ENCODE measurements around the gene UBA7.
"Not testable (repeated sequence)": the region's sequence is repeated elsewhere in the genome, so short reads cannot be mapped to it uniquely, and the experiment has no call there.

The UBA7 gene

GRCh38 chr3:49794926-49795905, 18.5 kb downstream of the UBA7 start:
- Mint-ChIP-seq H3K36me3 (ENCODE audit: low read depth) (no peaks in the 10 kb centered on the region), H3K4me3 (no peak overlapping the region), H3K4me1 (ENCODE audit: low read depth) (peaks cover under 1% of the 10 kb centered on the region), H3K27me3 (no peaks in the 10 kb centered on the region), H3K9me3 (no peaks in the 10 kb centered on the region), H3K27ac (no peak overlapping the region)
- DNase-seq, result no peak

- no peaks in the 10 kb centered on the region for H3K27me3 Mint-ChIP-seq
- H3K27ac Mint-ChIP-seq, result no peak overlapping the region
- DNase-seq, result no peak
- H3K4me3 Mint-ChIP-seq, result no peak overlapping the region
- no peaks in the 10 kb centered on the region for H3K36me3 Mint-ChIP-seq (ENCODE audit: low read depth)
- H3K4me1 Mint-ChIP-seq (ENCODE audit: low read depth), result peaks cover 2% of the 10 kb centered on the region
- no peaks in the 10 kb centered on the region for H3K9me3 Mint-ChIP-seq
Observed at GRCh38 chr3:49794431-49794830, 19.3 kb downstream of the UBA7 start.

- H3K4me3 Mint-ChIP-seq, result no peak overlapping the region
Observed at GRCh38 chr3:49793486-49794085, 20.2 kb downstream of the UBA7 start.

GRCh38 chr3:49792371-49793150, 21.2 kb downstream of the UBA7 start:
- H3K36me3 Mint-ChIP-seq (ENCODE audit: low read depth), result no peaks in the 10 kb centered on the region
- no peak overlapping the region for H3K27ac Mint-ChIP-seq
- no peaks in the 10 kb centered on the region for H3K9me3 Mint-ChIP-seq
- no peak for DNase-seq
- peaks cover 2% of the 10 kb centered on the region for H3K4me1 Mint-ChIP-seq (ENCODE audit: low read depth)
- no peaks in the 10 kb centered on the region for H3K27me3 Mint-ChIP-seq
- no peak overlapping the region for H3K4me3 Mint-ChIP-seq

More at GRCh38 chr3:49793486-49794085, 20.2 kb downstream of the UBA7 start:
- no peaks in the 10 kb centered on the region for H3K27me3 Mint-ChIP-seq
- H3K27ac Mint-ChIP-seq, result no peak overlapping the region
- H3K36me3 Mint-ChIP-seq (ENCODE audit: low read depth), result no peaks in the 10 kb centered on the region
- DNase-seq, result no peak
- H3K9me3 Mint-ChIP-seq, result no peaks in the 10 kb centered on the region
- peaks cover 2% of the 10 kb centered on the region for H3K4me1 Mint-ChIP-seq (ENCODE audit: low read depth)

- no peak for DNase-seq
- Mint-ChIP-seq H3K36me3 (ENCODE audit: low read depth) (no peaks in the 10 kb centered on the region), H3K4me3 (no peak overlapping the region), H3K27ac (no peak overlapping the region), H3K9me3 (no peaks in the 10 kb centered on the region), H3K4me1 (ENCODE audit: low read depth) (peaks cover 11% of the 10 kb centered on the region), H3K27me3 (no peaks in the 10 kb centered on the region)
Observed at GRCh38 chr3:49791571-49791970, 22.2 kb downstream of the UBA7 start.

GRCh38 chr3:49790626-49791411, 22.9 kb downstream of the UBA7 start:
- peaks cover 12% of the 10 kb centered on the region for H3K4me1 Mint-ChIP-seq (ENCODE audit: low read depth)
- no peak overlapping the region for H3K27ac Mint-ChIP-seq
- no peaks in the 10 kb centered on the region for H3K27me3 Mint-ChIP-seq
- no peak for DNase-seq
- H3K4me3 Mint-ChIP-seq, result no peak overlapping the region
- H3K36me3 Mint-ChIP-seq (ENCODE audit: low read depth), result peaks cover under 1% of the 10 kb centered on the region
- no peaks in the 10 kb centered on the region for H3K9me3 Mint-ChIP-seq

- Mint-ChIP-seq H3K27me3 (no peaks in the 10 kb centered on the region), H3K4me1 (ENCODE audit: low read depth) (peaks cover 29% of the 10 kb centered on the region), H3K9me3 (no peaks in the 10 kb centered on the region), H3K27ac (no peak overlapping the region), H3K36me3 (ENCODE audit: low read depth) (peaks cover 25% of the 10 kb centered on the region), H3K4me3 (no peak overlapping the region)
- no peak for DNase-seq
Observed at GRCh38 chr3:49788056-49788455, 25.7 kb downstream of the UBA7 start.

GRCh38 chr3:49787536-49787935, 26.2 kb downstream of the UBA7 start:
- Mint-ChIP-seq H3K4me1 (ENCODE audit: low read depth) (peaks cover 29% of the 10 kb centered on the region), H3K9me3 (no peaks in the 10 kb centered on the region), H3K27me3 (no peaks in the 10 kb centered on the region), H3K36me3 (ENCODE audit: low read depth) (peaks cover 27% of the 10 kb centered on the region), H3K27ac (no peak overlapping the region), H3K4me3 (no peak overlapping the region)
- no peak for DNase-seq

GRCh38 chr3:49787182-49787464, 26.6 kb downstream of the UBA7 start:
- no peak for DNase-seq
- H3K36me3 Mint-ChIP-seq (ENCODE audit: low read depth), result peaks cover 31% of the 10 kb centered on the region
- peak overlapping the region; percentile 88 for H3K4me3 Mint-ChIP-seq

GRCh38 chr3:49786357-49787181, 27.2 kb downstream of the UBA7 start, which contains the start of gene IP6K1:
Gene IP6K1 (minus strand): TSS chr3:49786542. CDS start chr3:49748040, 38,502 bp downstream.
- no peaks in the 10 kb centered on the region for H3K27me3 Mint-ChIP-seq
- DNase-seq, result peak; percentile 99
- H3K27ac Mint-ChIP-seq, result peak within 1 kb of the TSS; percentile 96
- H3K36me3 Mint-ChIP-seq (ENCODE audit: low read depth), result peaks cover 33% of the 10 kb centered on the region
- peaks cover 33% of the 10 kb centered on the region for H3K4me1 Mint-ChIP-seq (ENCODE audit: low read depth)
- H3K9me3 Mint-ChIP-seq, result no peaks in the 10 kb centered on the region
- H3K4me3 Mint-ChIP-seq, result peak within 1 kb of the TSS; percentile 88

More at GRCh38 chr3:49787182-49787464, 26.6 kb downstream of the UBA7 start:
- Mint-ChIP-seq H3K27ac (peak overlapping the region; percentile 96), H3K9me3 (no peaks in the 10 kb centered on the region), H3K27me3 (no peaks in the 10 kb centered on the region), H3K4me1 (ENCODE audit: low read depth) (peaks cover 33% of the 10 kb centered on the region)

GRCh38 chr3:49785565-49786356, 28.0 kb downstream of the UBA7 start:
- Mint-ChIP-seq H3K27ac (peak overlapping the region; percentile 96), H3K36me3 (ENCODE audit: low read depth) (peaks cover 41% of the 10 kb centered on the region), H3K4me3 (peak overlapping the region; percentile 88), H3K4me1 (ENCODE audit: low read depth) (peaks cover 41% of the 10 kb centered on the region), H3K9me3 (no peaks in the 10 kb centered on the region), H3K27me3 (no peaks in the 10 kb centered on the region)
- DNase-seq, result no peak

GRCh38 chr3:49782277-49782676, 31.5 kb downstream of the UBA7 start:
- H3K4me1 Mint-ChIP-seq (ENCODE audit: low read depth), result peaks cover 55% of the 10 kb centered on the region

More at GRCh38 chr3:49782277-49782676, 31.5 kb downstream of the UBA7 start:
- not testable (repeated sequence) for DNase-seq, H3K27me3 Mint-ChIP-seq, H3K4me3 Mint-ChIP-seq, H3K9me3 Mint-ChIP-seq, H3K27ac Mint-ChIP-seq
- peaks cover 60% of the 10 kb centered on the region for H3K36me3 Mint-ChIP-seq (ENCODE audit: low read depth)

Data from activated T-cell treated with anti-CD3 and anti-CD28 coated beads, Interleukin-2, amount 50 U/mL, for 24 hours (primary cell).